Activated T-helper 1 cell treated with Interleukin-2 at 50 U/mL for 16 hours (primary cell): ENCODE results near the gene ILDR1.

Source experiments
- DNase-seq: peaks from one replicate; pipeline ENCODE4 v3.0.0-alpha.2; 2020; ENCODE audit warnings: low read depth

ILDR1 gene

GRCh38 chr3:122014741-122015140 lies 7.3 kb downstream of the ILDR1 start:
- DNase-seq: no peak

- no peak for DNase-seq
These were observed 8.6 kb downstream of the ILDR1 start for GRCh38 chr3:122013448-122013925.

DNA sequence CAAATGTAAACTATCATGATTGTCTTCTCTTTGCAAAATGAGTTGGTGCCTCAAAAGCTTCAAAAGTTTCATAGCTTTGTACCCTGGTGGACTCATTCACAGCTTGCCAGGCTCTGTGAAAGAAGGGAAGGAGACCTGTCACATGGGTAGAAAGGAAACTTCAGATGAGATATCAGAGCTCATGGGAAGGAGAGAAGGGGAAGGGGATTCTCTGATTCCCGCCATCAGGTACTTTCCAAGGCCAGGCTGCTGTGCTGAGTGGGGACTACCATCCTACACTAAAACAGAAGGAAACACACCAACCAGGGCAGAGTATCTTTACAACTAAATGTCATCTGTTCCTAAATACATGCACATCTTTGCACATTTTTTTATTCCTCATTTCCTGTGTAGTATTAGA lies 9.2 kb downstream of the ILDR1 start:
- DNase-seq: no peak

- DNase-seq: no peak
These were observed 10.7 kb downstream of the ILDR1 start for GRCh38 chr3:122011396-122011795.

DNA sequence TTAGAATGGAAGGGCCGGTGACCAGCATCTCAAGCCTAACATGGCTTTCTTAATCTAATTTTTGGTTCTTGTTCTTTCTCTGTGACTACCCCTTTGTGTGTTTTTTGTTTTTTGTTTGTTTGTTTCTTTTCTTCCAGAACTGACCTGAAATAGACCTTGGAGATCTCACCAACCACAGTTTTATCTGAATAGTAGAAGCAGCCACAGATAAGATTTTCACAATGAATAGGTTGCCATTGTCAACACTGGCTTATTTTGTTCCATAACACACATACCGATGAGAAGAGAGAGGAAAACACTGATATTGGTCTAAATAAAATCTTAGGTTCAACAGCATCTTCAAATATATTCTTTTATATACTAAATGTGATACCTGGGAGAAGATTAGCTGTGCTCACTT lies 11.5 kb downstream of the ILDR1 start:
- DNase-seq: no peak

DNA sequence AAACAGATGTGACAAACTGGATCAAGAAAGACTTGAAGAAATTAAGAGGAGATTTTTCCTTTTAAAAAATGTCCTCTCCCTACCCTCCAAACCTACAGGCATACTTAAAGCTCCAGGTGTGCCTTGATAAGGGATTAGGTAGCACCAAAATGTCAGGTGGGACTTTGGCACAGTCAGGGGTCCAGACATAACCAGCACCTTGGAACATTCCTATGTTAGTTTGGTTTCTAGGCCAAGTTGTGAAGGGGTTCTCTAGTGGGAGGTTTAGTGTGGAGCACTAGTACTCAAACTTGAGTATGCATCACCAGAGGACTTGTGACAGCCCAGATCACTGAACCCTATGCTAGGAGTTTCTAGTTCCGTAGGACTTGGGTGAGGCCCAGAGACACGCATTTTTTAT lies 13.9 kb downstream of the ILDR1 start:
- DNase-seq: no peak

DNA sequence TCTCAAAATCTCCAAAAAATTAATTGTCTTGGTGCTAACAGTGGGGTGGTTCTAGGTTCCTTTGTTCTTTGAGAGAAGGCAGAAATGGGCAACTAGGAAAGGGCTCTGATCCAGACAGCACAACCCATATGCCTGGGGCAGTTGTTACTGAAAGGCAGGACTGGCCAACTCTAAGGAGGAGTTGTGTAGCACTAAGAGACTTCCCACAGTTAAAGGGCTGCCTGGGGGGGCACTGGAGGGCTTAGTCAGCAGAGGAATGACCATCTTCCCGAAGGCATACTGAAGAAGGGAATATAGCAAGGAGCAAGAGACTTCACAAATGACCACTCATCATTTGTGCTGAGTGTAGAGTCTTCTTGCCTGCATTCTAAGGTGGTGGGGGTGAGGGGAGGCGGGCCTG lies 15.8 kb downstream of the ILDR1 start:
- DNase-seq: no peak

GRCh38 chr3:122004991-122005565 lies 17.0 kb downstream of the ILDR1 start:
- DNase-seq: no peak

DNA sequence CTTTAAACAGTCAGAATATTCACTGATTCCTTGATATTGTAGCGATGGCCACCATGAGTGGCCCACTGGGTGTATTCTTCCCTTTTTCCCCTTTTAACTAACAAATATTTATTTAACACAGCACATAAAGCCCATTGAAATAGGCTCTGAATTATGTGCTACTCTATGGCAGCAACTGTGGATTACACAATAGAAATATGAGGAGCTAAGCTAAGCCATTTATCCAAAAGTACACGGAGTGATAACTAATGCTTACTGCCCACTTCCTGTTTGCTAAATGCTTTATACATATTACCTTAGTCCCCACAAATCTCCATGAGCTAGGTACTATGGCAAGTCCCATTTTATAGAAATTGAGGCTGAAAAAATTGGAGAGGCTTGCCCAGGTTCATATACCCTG lies 17.9 kb downstream of the ILDR1 start:
- DNase-seq: no peak

- DNase-seq: no peak
These were observed 18.4 kb downstream of the ILDR1 start for GRCh38 chr3:122003606-122004005.

- no peak for DNase-seq
These were observed 18.9 kb downstream of the ILDR1 start for GRCh38 chr3:122003112-122003511.

GRCh38 chr3:122002611-122003010 lies 19.4 kb downstream of the ILDR1 start:
- DNase-seq: no peak

DNA sequence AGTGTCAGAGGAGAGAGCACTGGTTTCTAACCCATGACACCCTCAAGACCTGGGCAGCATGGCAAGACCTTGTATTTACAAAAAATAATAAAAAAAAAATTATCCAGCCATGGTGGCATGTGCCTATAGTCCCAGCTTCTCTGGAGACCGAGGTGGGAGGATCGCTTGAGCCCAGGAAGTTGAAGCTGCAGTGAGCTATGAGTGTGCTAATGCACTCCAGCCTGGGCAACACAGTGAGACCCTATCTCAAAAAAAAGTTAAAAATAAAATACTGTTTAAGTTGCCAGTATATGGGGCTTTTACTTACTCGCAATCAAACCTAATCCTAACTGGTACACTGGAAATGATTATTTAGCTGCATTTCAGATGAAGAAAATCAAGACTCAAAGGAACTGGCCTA lies 20.2 kb downstream of the ILDR1 start:
- DNase-seq: no peak

GRCh38 chr3:122000936-122001605 lies 21.0 kb downstream of the ILDR1 start:
- DNase-seq: no peak

GRCh38 chr3:121999931-122000330 lies 22.1 kb downstream of the ILDR1 start:
- DNase-seq: no peak

GRCh38 chr3:121998611-121999473 lies 23.2 kb downstream of the ILDR1 start:
- no peak for DNase-seq

DNA sequence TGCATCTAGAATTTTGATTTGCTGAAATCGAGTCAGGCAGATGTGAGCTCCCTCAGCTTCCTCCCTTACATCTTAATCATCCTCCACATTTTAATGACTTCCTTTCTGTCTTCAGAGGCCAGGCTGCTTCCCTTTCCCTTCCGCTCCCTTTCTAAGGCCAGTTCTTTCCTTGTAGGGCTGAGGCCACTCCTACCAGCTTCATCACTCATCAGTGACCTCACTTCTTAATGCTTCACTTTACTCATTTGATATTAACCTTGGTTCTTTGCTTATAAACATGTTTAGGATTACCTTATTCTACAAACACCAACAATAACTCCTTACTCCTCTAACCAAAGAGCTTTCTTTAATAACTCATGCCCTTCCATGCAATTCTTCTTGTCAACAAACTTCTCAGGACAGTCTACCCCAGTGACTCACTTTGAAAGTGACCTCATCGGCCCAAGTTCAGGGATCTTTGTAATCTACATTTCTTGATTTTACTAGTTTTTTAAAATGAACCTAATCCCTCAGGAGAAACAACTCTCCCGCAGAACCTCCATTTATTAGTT lies 23.9 kb downstream of the ILDR1 start:
- DNase-seq: no peak

- no peak for DNase-seq
These were observed 24.7 kb downstream of the ILDR1 start for GRCh38 chr3:121997372-121997771.

- no peak for DNase-seq
These were observed 25.6 kb downstream of the ILDR1 start for GRCh38 chr3:121996441-121996840.

DNA sequence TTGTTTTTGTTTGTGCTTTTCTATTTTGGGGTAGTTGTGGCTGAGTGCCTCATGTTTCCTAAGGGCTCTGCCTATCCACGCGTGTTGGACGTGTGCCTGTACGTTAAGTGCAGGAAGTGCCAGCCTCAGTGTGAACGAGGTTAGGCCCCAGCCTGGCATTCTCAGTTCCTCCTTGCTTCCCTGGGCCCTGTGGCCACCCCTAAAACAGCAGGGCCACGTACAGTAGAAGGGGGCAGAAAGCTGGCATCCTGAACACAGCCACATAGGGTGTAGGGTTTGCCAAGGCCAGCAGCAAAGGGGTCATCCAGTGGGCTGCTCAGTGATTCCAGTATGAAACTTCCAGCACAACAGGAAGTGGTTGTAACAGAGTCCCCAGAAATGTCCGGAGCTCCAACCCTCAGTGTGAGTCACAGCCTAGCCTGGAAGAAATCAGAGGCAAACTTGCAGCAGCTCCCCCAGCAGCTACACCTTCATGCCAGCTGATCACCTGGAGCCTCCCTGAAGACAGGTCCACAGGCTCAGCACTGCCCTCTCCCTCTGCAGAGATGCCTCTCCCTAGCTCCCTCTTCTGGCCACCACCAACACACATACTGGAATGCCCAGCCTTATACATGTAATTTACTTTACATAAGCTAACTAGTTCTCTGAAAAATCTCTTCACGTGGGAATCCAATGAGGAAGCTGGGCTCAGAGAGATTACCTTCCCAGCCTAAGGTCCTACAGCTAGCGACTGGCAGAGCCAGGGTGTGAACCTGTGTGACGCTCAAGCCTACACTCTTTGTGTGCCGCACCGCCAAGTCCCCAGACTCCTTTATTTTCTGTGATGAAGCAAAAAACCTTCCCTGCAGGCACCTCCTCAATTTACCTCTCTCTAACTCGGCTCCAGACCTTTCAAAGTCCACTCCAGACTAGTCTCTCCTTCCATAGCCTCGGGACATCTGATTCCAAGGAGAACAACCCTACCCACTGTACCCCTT lies 26.6 kb downstream of the ILDR1 start:
- no peak for DNase-seq

DNA sequence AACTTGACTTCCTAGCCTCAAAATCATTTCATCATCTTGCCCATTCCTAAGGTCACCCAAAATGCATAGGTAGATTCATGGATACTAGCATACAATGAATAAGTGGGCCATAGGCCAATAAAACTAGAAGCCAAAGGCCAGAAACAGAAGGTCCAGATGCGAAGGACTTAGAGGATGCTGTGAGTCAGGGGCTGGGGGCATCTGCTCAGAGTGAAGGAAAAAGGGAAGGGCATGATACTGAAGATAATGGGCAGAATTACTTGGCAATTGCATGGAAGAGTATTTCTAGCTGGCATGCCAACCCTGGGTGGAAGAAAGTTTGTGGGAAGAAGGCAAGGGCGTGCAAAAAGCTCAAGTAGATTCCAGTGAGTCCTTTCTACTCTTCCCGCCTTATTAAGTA lies 27.5 kb downstream of the ILDR1 start:
- no peak for DNase-seq
